HepG2 (cell line): ENCODE results near the gene BAHCC1. TPM values are rescaled to one million over a fixed set of nuclear protein-coding genes. Genes with fewer than 3 reads are reported as not detected.

Experiments used
- ATAC-seq: fragments of 200-7000 bp; cut with Tn5 transposase; 3 replicates; pipeline ENCODE4 v1.9.1; 2020; ENCODE audit warnings: mild to moderate bottlenecking, moderate library complexity
- BruUV-seq: library from RNA; stranded (reverse); fragments of 400-500 nt; replicated peaks from 2 replicates; lab custom pipeline; 2021; lab: Mats Ljungman, UMichigan
- CTCF ChIA-PET: fragments of 300-600 bp; formaldehyde crosslinking; extraction: SDS; loops from one replicate; lab custom pipeline; 2021; ENCODE audit warnings: low total read pairs, inconsistent platforms, low intra/inter-chr PET ratio; lab: Yijun Ruan, JAX
- POLR2A ChIA-PET: fragments of 350-600 bp; sonication (Branson Sonifier 250); formaldehyde crosslinking; loops from one replicate; lab custom pipeline; 2020; ENCODE audit warnings: antibody characterized with exemption, inconsistent platforms; lab: Yijun Ruan, JAX
- DNase-seq: peaks from one replicate; pipeline ENCODE4 v3.0.0-alpha.2; 2015; ENCODE audit warnings: low spot score
- FAIRE-seq: peaks from 3 replicates; lab custom pipeline; 2011; peaks lifted over from hg19 to GRCh38; lab: Jason Lieb, UNC
- H2AFZ ChIP-seq: one replicate; pipeline ENCODE4 v1.6.1; 2011; ENCODE audit warnings: low read length, inconsistent platforms
- H3K27ac ChIP-seq: fragments of 300-600 bp; 3 replicates; pipeline ENCODE4 v1.8.0; 2011; ENCODE audit warnings: mixed run types, mild to moderate bottlenecking, mixed read lengths, low read length, inconsistent platforms; ENCODE audit not compliant: insufficient read depth; ENCODE audit errors: extremely low read length
- H3K27me3 ChIP-seq, 2 experiments: fragments of 200-600 bp in 1 of 2; 2 replicates in 1 of 2; 3 replicates in 1 of 2; pipeline versions ENCODE4 v1.6.0 to v1.8.0; 2011; ENCODE audit warnings: low read length in 2 of 2, mild to moderate bottlenecking in 2 of 2, moderate library complexity in 2 of 2, inconsistent platforms in 1 of 2; ENCODE audit not compliant: insufficient read depth in 2 of 2, control insufficient read depth in 1 of 2
- H3K36me3 ChIP-seq, 2 experiments: fragments of 200-600 bp in 1 of 2; replicated peaks in 1 of 2; 2 replicates in 1 of 2; 3 replicates in 1 of 2; pipeline versions ENCODE4 v1.5.1 to v1.8.0; 2011; ENCODE audit warnings: low read length in 2 of 2, inconsistent platforms in 1 of 2; ENCODE audit not compliant: insufficient read depth in 2 of 2, control insufficient read depth in 1 of 2
- H3K4me1 ChIP-seq: 2 replicates; pipeline ENCODE4 v1.5.1; 2012; ENCODE audit warnings: low read length, inconsistent platforms; ENCODE audit not compliant: insufficient read depth
- H3K4me2 ChIP-seq: 2 replicates; pipeline ENCODE4 v1.6.0; 2011; ENCODE audit warnings: low read depth, low read length, inconsistent platforms
- H3K4me3 ChIP-seq, 3 experiments: fragments of 200-600 bp in 1 of 3; sonication (generic), shearing (Covaris generic) in 1 of 3; replicated peaks in 1 of 3; 2 replicates each; pipeline ENCODE4 v1.5.1; 2011 to 2016; ENCODE audit warnings: low read length in 3 of 3, inconsistent platforms in 2 of 3, low read depth in 2 of 3, mild to moderate bottlenecking in 2 of 3, control low read depth in 1 of 3, mixed read lengths in 1 of 3; ENCODE audit not compliant: insufficient read depth in 1 of 3
- H3K79me2 ChIP-seq: one replicate; pipeline ENCODE4 v1.6.1; 2011; ENCODE audit warnings: low read length, inconsistent platforms; ENCODE audit not compliant: insufficient read depth
- H3K9ac ChIP-seq: 2 replicates; pipeline ENCODE4 v1.6.0; 2011; ENCODE audit warnings: mild to moderate bottlenecking, low read depth, low read length, inconsistent platforms; ENCODE audit not compliant: insufficient read depth
- H3K9me3 ChIP-seq: 2 replicates; pipeline ENCODE4 v1.5.1; 2012; ENCODE audit warnings: mild to moderate bottlenecking, low read length
- H4K20me1 ChIP-seq: 2 replicates; pipeline ENCODE4 v1.6.0; 2011; ENCODE audit warnings: inconsistent platforms, mild to moderate bottlenecking, low read length, moderate library complexity; ENCODE audit not compliant: insufficient read depth
- NFYB ChIP-seq: sonication (generic); formaldehyde crosslinking; IDR thresholded peaks from 2 replicates; pipeline ENCODE4 v1.4.0; 2020; ENCODE audit warnings: missing genetic modification reagents
- RAD51 ChIP-seq: fragments of 450-650 bp; IDR thresholded peaks from 2 replicates; pipeline ENCODE4 v1.6.1; 2016; ENCODE audit warnings: borderline replicate concordance
- USF2 ChIP-seq, 2 experiments: sonication (generic) in 1 of 2; formaldehyde crosslinking in 1 of 2; IDR thresholded peaks; 2 replicates each; pipeline versions ENCODE4 v1.5.1 to v1.6.1; 2011 to 2020; ENCODE audit warnings: borderline replicate concordance in 1 of 2, low read depth in 1 of 2, low read length in 1 of 2, mild to moderate bottlenecking in 1 of 2, missing genetic modification reagents in 1 of 2, moderate library complexity in 1 of 2
- ZBTB33 ChIP-seq: sonication (generic); formaldehyde crosslinking; IDR thresholded peaks from 2 replicates; pipeline ENCODE4 v1.4.0; 2020; ENCODE audit warnings: missing genetic modification reagents
- ZFP90 ChIP-seq: sonication (generic); formaldehyde crosslinking; IDR thresholded peaks from 2 replicates; pipeline ENCODE4 v1.8.0; 2022; ENCODE audit warnings: missing genetic modification reagents, mild to moderate bottlenecking, inconsistent platforms, borderline replicate concordance
- ZNF225 ChIP-seq: sonication (generic); formaldehyde crosslinking; IDR thresholded peaks from 2 replicates; pipeline ENCODE4 v1.4.0; 2020; ENCODE audit warnings: mild to moderate bottlenecking, missing genetic modification reagents
- ZNF333 ChIP-seq: sonication (generic); formaldehyde crosslinking; IDR thresholded peaks from 2 replicates; pipeline ENCODE4 v1.4.0; 2020; ENCODE audit warnings: mild to moderate bottlenecking, missing genetic modification reagents, borderline replicate concordance
- ZNF597 ChIP-seq: sonication (generic); formaldehyde crosslinking; IDR thresholded peaks from 2 replicates; pipeline ENCODE4 v1.5.0; 2020; ENCODE audit warnings: missing genetic modification reagents
- ZNF768 ChIP-seq: sonication (generic); formaldehyde crosslinking; IDR thresholded peaks from 2 replicates; pipeline ENCODE4 v1.4.0; 2020; ENCODE audit warnings: missing genetic modification reagents
- WGBS: methylation state at CpG from one replicate; pipeline ENCODE4 v1.1.6; 2017; ENCODE audit warnings: low lambda C conversion rate; 5-methylcytosine and 5-hydroxymethylcytosine counted together
- in situ Hi-C: cut with HindIII; loops from 2 replicates; pipeline ENCODE4 v1.10.0; 2017; ENCODE audit warnings: low pct_unique_long_range_greater_than_20kb; ENCODE audit not compliant: extremely low pct_ligation_motif_present
- intact Hi-C: fragments of 100-400 bp; cut with micrococcal nuclease; formaldehyde crosslinking; loops from one replicate; pipeline ENCODE4 v1.10.0; 2022; ENCODE audit not compliant: unreplicated experiment
- polyA plus RNA-seq, 8 experiments: library from polyadenylated mRNA; depleted of rRNA in 3 of 8; stranded (reverse) in 7 of 8; unstranded in 1 of 8; fragments of >200 nt; fragmentation: Illumina TruSeq in 4 of 8; extraction: Trizol in 4 of 8; gene quantifications; 2 replicates each; pipeline versions ENCODE4 v1.2.1 to v1.2.3, GENCODE V29; 2011 to 2016; ENCODE audit warnings: low read depth in 4 of 8, missing spikeins in 1 of 8, mixed read lengths in 1 of 8; ENCODE audit not compliant: insufficient read depth in 1 of 8
- total RNA-seq, 5 experiments: library from RNA; depleted of rRNA; stranded (reverse); fragments of >200 nt; fragmentation: Illumina TruSeq; extraction: Trizol; gene quantifications; 2 replicates each; pipeline ENCODE4 v1.2.3, GENCODE V29; 2016; ENCODE audit warnings: low read depth in 1 of 5

The BAHCC1 gene
- total and polyA plus RNA-seq, 2 of the 13 experiments (the other 11 are each of a cell fraction or from before 2014, with no cell fraction given), result 1.4 to 1.7 TPM

GRCh38 chr17:81470944-81471817, 75.9 kb downstream of the BAHCC1 start:
- BruUV-seq, result no TSS peak
- no peak overlapping the region for H3K4me3 ChIP-seq
- intact Hi-C loops, result no loop called here
- peaks cover 21 to 57% of the 10 kb centered on the region in 2 experiments; a peak in 4 of 5 replicates for H3K27me3 ChIP-seq
- H3K79me2 ChIP-seq, result no peaks in the 10 kb centered on the region
- no peaks in the 10 kb centered on the region for H3K9me3 ChIP-seq
- H4K20me1 ChIP-seq, result no peaks in the 10 kb centered on the region
- H3K27ac ChIP-seq, result no peak overlapping the region
- FAIRE-seq (no peak), ATAC-seq (no peak)
- POLR2A ChIA-PET, result no interaction called here
- H2AFZ ChIP-seq, result no peak overlapping the region
- no peaks in the 10 kb centered on the region for H3K36me3 ChIP-seq
- CTCF ChIA-PET, result no interaction called here
- peaks cover 34% of the 10 kb centered on the region for H3K4me1 ChIP-seq
- H3K4me2 ChIP-seq, result no peak overlapping the region
- 59% methylated on average over 13 of the region's 14 CpGs for WGBS
- TF ChIP-seq ZNF225, result 0 out of 2 replicates have a peak, but pooled peaks have one; percentile 4
- TF ChIP-seq ZFP90 (CRISPR knock-in tag), result no peak
- TF ChIP-seq, all 625 proteins: peak for 1
- no peak overlapping the region for H3K9ac ChIP-seq
- in situ Hi-C loops, result no loop called here
- no peak for DNase-seq

GRCh38 chr17:81471818-81472456, 76.7 kb downstream of the BAHCC1 start:
- Histone ChIP-seq H3K4me1 (peaks cover 27% of the 10 kb centered on the region), H3K79me2 (no peaks in the 10 kb centered on the region), H3K9me3 (no peaks in the 10 kb centered on the region), H3K4me2 (no peak overlapping the region), H3K9ac (no peak overlapping the region), H3K27ac (no peak overlapping the region), H3K36me3 (no peaks in the 10 kb centered on the region), H3K4me3 (no peak overlapping the region), H3K27me3 (peaks cover 21 to 65% of the 10 kb centered on the region in 2 experiments; a peak in 4 of 5 replicates), H4K20me1 (no peaks in the 10 kb centered on the region), H2AFZ (no peak overlapping the region)
- in situ Hi-C loops, result no loop called here
- ChIA-PET POLR2A (no interaction called here), CTCF (no interaction called here)
- DNase-seq (peak; percentile 42), ATAC-seq (no peak), FAIRE-seq (no peak)
- 81% methylated on average over 22 of the region's 28 CpGs for WGBS
- intact Hi-C loops, result no loop called here
- no TSS peak for BruUV-seq
- TF ChIP-seq ZNF333 (CRISPR knock-in tag) (0 out of 2 replicates have a peak, but pooled peaks have one; percentile 36), ZNF597 (CRISPR knock-in tag) (no peak), RAD51 (peak; percentile 56; the same call in 1 of the 2 replicates), ZBTB33 (CRISPR knock-in tag) (peak; percentile 91), ZNF768 (CRISPR knock-in tag) (peak; percentile 59; the same call in 1 of the 2 replicates), NFYB (CRISPR knock-in tag) (peak; percentile 79), USF2 (IDR thresholded peaks at IDR 0.05; ENCODE audit: low read depth, low read length) (peak; percentile 91), USF2 (CRISPR knock-in tag; IDR thresholded peaks at IDR 0.05; ENCODE audit: borderline replicate concordance) (peak; percentile 85; the same call in 1 of the 2 replicates)
